Upper lobe of right lung (tissue), 1 donor: ENCODE measurements around the gene ZBTB45. TPM values are rescaled to one million over a fixed set of nuclear protein-coding genes. Genes with fewer than 3 reads are reported as not detected.
"Not testable (repeated sequence)": the region's sequence is repeated elsewhere in the genome, so short reads cannot be mapped to it uniquely, and the experiment has no call there.

ENCODE experiments used
- ATAC-seq: fragments of 200-7000 bp; cut with Tn5 transposase; one replicate; pipeline ENCODE4 v1.9.1; 2020; ENCODE audit warnings: mild to moderate bottlenecking, moderate library complexity
- DNase-seq: peaks from one replicate; pipeline ENCODE4 v3.0.0-alpha.2; 2020
- H3K27ac ChIP-seq: fragments of 200-600 bp; one replicate; pipeline ENCODE4 v1.8.0; 2022
- H3K27me3 ChIP-seq: fragments of 200-600 bp; one replicate; pipeline ENCODE4 v1.8.0; 2022; ENCODE audit warnings: mild to moderate bottlenecking
- H3K36me3 ChIP-seq: fragments of 200-600 bp; one replicate; pipeline ENCODE4 v1.8.0; 2022
- H3K4me1 ChIP-seq: fragments of 200-600 bp; one replicate; pipeline ENCODE4 v1.8.0; 2022
- H3K4me3 ChIP-seq: fragments of 200-600 bp; one replicate; pipeline ENCODE4 v1.8.0; 2022; ENCODE audit warnings: mild to moderate bottlenecking
- H3K9me3 ChIP-seq: fragments of 200-600 bp; one replicate; pipeline ENCODE4 v1.8.0; 2022
- CTCF ChIP-seq: fragments of 200-600 bp; IDR thresholded peaks from one replicate; pipeline ENCODE4 v1.8.0; 2022; ENCODE audit warnings: antibody characterized with exemption
- intact Hi-C: fragments of 100-400 bp; cut with DNase I; formaldehyde crosslinking; loops from one replicate; pipeline ENCODE4 v1.11.0; 2022
- total RNA-seq: library from RNA; stranded (reverse); fragmentation: NEBNext Ultra II Directional; extraction: Animal tissue kit (Norgen Biotek cat#: 25700); gene quantifications from one replicate; pipeline ENCODE4 v1.2.1, GENCODE V29; 2021
- donor health status: DM: no; HTN: yes; CAD: no; lungs with severe emphysema.

Gene ZBTB45
- total RNA-seq, 1 donor from 2014 or later = 14.1 TPM

- no peak for TF ChIP-seq CTCF
- peak; percentile 96 for ATAC-seq
- H3K4me3 ChIP-seq = peak within 1 kb of the TSS; percentile 90
- H3K27ac ChIP-seq = peak within 1 kb of the TSS; percentile 97
- H3K36me3 ChIP-seq = peaks cover 34% of the 10 kb centered on the region
- H3K27me3 ChIP-seq = no peaks in the 10 kb centered on the region
- no peaks in the 10 kb centered on the region for H3K9me3 ChIP-seq
- intact Hi-C loops = no loop called here
- peaks cover 15% of the 10 kb centered on the region for H3K4me1 ChIP-seq
- peak; percentile 99 for DNase-seq
These were observed 24.4 kb upstream of the ZBTB45 start, which contains the start of gene TRIM28 for GRCh38 chr19:58543826-58544590. TRIM28 (plus strand) TSS chr19:58544064; CDS start chr19:58544758, 694 bp downstream.

- Histone ChIP-seq H3K4me3 (peak overlapping the region; percentile 62), H3K4me1 (peaks cover 24% of the 10 kb centered on the region), H3K36me3 (peaks cover 22% of the 10 kb centered on the region), H3K27ac (peak overlapping the region; percentile 97)
- H3K27me3 ChIP-seq, DNase-seq, H3K9me3 ChIP-seq, intact Hi-C loops, ATAC-seq: not testable (repeated sequence)
These were observed 23.2 kb upstream of the ZBTB45 start for GRCh38 chr19:58542641-58543372.

- H3K27ac ChIP-seq, DNase-seq, intact Hi-C loops, H3K4me3 ChIP-seq, H3K36me3 ChIP-seq, H3K9me3 ChIP-seq, ATAC-seq: not testable (repeated sequence)
- H3K4me1 ChIP-seq = peaks cover 11% of the 10 kb centered on the region
- H3K27me3 ChIP-seq = peaks cover 14% of the 10 kb centered on the region
These were observed 19.6 kb upstream of the ZBTB45 start for GRCh38 chr19:58539169-58539559.

- TF ChIP-seq CTCF = no peak
- ATAC-seq (peak; percentile 89), DNase-seq (no peak)
- H3K27ac ChIP-seq = peak overlapping the region; percentile 17
- no peaks in the 10 kb centered on the region for H3K36me3 ChIP-seq
- H3K27me3 ChIP-seq = peaks cover 14% of the 10 kb centered on the region
- no peaks in the 10 kb centered on the region for H3K9me3 ChIP-seq
- H3K4me3 ChIP-seq = peak overlapping the region; percentile 37
- H3K4me1 ChIP-seq = peaks cover 11% of the 10 kb centered on the region
- intact Hi-C loops = no loop called here
These were observed 18.9 kb upstream of the ZBTB45 start for GRCh38 chr19:58538257-58539168.

GRCh38 chr19:58536852-58537798, 17.5 kb upstream of the ZBTB45 start:
- intact Hi-C loops = no loop called here
- ATAC-seq (peak; percentile 25), DNase-seq (no peak)
- no peaks in the 10 kb centered on the region for H3K9me3 ChIP-seq
- no peaks in the 10 kb centered on the region for H3K36me3 ChIP-seq
- no peak overlapping the region for H3K27ac ChIP-seq
- peaks cover 14% of the 10 kb centered on the region for H3K27me3 ChIP-seq
- TF ChIP-seq CTCF = no peak
- H3K4me1 ChIP-seq = peaks cover 11% of the 10 kb centered on the region
- no peak overlapping the region for H3K4me3 ChIP-seq
